ENCODE measurements around the gene LRRC41.
A peak's percentile ranks its signal among the peaks of the same experiment; 100 is the strongest.
"Not testable (repeated sequence)": the region's sequence is repeated elsewhere in the genome, so short reads cannot be mapped to it uniquely, and the experiment has no call there.

The LRRC41 gene, protein sequence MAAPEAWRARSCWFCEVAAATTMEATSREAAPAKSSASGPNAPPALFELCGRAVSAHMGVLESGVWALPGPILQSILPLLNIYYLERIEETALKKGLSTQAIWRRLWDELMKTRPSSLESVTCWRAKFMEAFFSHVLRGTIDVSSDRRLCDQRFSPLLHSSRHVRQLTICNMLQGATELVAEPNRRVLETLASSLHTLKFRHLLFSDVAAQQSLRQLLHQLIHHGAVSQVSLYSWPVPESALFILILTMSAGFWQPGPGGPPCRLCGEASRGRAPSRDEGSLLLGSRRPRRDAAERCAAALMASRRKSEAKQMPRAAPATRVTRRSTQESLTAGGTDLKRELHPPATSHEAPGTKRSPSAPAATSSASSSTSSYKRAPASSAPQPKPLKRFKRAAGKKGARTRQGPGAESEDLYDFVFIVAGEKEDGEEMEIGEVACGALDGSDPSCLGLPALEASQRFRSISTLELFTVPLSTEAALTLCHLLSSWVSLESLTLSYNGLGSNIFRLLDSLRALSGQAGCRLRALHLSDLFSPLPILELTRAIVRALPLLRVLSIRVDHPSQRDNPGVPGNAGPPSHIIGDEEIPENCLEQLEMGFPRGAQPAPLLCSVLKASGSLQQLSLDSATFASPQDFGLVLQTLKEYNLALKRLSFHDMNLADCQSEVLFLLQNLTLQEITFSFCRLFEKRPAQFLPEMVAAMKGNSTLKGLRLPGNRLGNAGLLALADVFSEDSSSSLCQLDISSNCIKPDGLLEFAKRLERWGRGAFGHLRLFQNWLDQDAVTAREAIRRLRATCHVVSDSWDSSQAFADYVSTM

DNA sequence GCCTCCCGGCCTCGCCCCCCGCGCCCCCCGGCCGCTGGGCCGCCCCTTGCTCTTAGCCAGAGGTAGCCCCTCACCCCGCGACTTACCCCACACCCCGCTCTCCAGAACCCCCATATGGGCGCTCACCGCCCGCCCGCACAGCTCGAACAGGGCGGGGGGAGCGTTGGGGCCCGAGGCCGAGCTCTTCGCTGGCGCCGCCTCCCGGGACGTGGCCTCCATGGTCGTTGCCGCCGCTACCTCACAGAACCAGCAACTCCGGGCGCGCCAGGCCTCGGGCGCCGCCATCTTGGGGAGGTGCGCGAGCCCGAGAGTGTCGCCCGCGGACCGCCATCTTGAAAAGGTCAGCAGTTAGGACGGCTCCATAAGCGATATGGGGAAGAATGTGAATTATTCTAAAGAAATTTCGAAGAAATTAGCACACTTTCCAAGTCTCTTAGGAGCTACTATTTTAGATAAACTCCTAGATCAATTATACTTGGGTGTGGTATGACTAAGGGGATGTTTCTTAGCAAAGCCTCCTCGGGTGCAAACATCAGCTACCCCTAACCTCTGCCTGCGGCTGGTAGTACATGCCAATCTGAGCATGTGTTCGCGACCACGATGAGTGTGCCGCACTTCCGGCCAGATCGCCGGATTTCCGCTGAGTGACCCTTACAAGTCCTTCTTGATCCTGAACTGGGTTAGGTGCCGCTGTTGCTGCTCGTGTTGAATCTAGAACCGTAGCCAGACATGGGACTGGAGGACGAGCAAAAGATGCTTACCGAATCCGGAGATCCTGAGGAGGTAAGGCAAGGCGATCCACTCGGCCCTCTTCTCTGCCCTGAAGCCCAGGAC lies at the start of gene LRRC41, which contains the start of gene UQCRH:
Gene LRRC41 (minus strand): TSS at position 579 of the 834 bp plus-strand sequence. CDS start 294 bp downstream, at position 285.
Gene UQCRH (plus strand): TSS at position 661 of the 834 bp plus-strand sequence. CDS start 69 bp downstream, at position 730.
- DNase-seq = peak; percentile 97

GRCh38 chr1:46352363-46352762 lies 48.9 kb upstream of the LRRC41 start:
- no peak for DNase-seq

DNA sequence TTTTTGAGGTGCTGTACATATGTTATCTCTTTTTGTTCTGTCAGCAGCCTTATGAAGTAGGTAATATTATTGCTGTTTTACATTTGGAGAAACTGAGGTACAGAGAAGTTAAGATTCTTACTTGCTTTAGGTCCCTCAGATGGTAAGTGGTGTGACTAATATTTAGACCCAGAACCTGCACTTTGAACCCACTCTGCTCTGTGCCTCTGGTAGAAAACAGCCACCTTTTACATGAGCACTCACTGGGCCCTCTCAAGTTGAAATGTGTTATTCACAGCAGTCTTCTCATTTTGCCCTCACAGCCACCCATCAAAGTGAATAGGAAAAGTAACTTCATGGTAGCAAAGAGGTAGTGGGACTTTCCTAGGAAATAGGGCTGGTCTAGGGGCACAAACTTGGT lies 41.9 kb upstream of the LRRC41 start:
- no peak for DNase-seq

DNA sequence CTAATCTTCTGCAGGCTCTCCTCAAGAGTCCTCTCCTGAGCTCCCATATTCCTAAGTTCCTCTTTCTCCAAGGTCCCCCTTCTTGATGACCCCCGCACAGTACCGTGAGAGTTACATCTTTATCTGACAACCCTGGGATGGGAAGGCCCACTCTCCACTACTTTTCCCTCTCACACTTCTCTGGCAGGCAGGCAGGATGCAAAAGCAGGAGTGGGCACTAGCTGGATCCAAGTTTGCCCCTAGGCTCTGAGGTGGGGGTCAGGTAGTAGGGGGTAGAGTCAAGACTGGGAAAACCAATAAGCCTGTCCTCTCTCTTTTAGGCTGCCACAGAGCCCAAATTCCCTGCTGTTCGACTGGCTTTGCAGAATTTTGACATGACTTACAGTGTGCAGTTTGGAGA lies 41.1 kb upstream of the LRRC41 start:
- DNase-seq = no peak

- no peak for DNase-seq
Observed at GRCh38 chr1:46343705-46344104, 40.3 kb upstream of the LRRC41 start.

- no peak for DNase-seq
Observed at GRCh38 chr1:46343351-46343695, 39.9 kb upstream of the LRRC41 start.

- DNase-seq = no peak
Observed at GRCh38 chr1:46342677-46343350, 39.4 kb upstream of the LRRC41 start.

- peak; percentile 16 for DNase-seq
Observed at GRCh38 chr1:46342084-46342656, 38.8 kb upstream of the LRRC41 start.

GRCh38 chr1:46341222-46342083 lies 38.0 kb upstream of the LRRC41 start:
- no peak for DNase-seq

DNA sequence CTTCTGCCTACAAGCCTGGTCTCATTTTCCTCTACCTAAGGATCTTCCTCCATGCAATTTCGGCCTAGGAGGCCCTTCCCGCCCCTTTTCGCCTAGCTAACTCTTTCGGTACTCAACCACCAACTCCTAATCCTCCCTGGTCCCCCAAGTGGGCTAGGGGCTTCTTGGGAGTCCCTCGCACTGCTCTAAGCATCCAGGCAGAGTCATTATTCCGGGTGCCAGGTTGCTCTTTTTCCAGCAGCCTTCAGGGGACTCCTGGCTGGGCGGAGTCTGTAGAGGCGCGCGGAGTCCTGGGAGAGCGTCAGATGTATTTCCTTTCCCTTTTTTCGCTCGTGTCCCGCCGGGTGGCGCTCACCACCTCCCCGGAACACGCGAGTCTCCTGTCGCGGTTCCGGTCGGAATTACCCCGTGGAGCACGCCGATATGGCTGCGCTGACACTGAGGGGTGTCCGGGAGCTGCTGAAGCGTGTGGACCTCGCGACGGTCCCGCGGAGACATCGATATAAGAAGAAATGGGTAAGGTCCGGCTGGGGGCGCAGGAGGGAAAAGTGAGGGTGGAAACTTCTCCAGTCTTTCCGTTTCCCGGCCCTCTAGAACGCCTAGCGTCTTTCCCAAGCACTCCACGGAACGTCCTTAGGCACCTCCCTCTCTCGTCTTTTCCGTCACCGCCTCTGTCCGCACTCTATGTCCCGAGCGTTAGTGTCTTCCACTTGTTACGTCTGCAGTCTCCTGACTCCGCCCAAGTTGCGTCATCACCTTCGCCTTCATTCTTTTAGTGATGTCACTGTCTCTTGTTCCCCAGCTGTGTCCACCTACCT lies 37.2 kb upstream of the LRRC41 start, which contains the start of gene NSUN4:
Gene NSUN4 (plus strand): TSS at position 404 of the 818 bp plus-strand sequence. CDS start 20 bp downstream, at position 424.
- DNase-seq = peak; percentile 96

GRCh38 chr1:46337409-46337808 lies 34.0 kb upstream of the LRRC41 start:
- not testable (repeated sequence) for DNase-seq

DNA sequence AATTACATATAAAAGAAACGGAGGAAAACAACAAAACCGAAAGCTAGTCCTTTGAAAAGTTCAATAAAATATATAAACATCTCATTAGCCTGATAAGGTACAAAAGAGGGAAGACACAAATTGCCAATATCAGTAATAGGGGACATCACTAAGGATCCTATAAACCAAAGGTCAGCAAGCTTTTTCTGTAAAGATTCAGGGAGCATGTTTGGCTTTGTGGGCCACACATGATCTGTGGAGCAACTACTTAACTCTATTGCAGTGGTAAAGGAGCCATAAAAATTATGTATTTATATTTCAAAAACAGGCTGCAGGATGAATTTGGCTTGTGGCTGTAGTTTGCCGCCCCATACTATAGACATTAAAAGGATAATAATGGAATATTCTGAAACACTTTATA lies 31.7 kb upstream of the LRRC41 start:
- DNase-seq = no peak

GRCh38 chr1:46334030-46334384 lies 30.6 kb upstream of the LRRC41 start:
- no peak for DNase-seq

- peak; percentile 75 for DNase-seq
Observed at GRCh38 chr1:46333300-46334029, 30.0 kb upstream of the LRRC41 start.

GRCh38 chr1:46331786-46332540 lies 28.5 kb upstream of the LRRC41 start:
- not testable (repeated sequence) for DNase-seq

DNA sequence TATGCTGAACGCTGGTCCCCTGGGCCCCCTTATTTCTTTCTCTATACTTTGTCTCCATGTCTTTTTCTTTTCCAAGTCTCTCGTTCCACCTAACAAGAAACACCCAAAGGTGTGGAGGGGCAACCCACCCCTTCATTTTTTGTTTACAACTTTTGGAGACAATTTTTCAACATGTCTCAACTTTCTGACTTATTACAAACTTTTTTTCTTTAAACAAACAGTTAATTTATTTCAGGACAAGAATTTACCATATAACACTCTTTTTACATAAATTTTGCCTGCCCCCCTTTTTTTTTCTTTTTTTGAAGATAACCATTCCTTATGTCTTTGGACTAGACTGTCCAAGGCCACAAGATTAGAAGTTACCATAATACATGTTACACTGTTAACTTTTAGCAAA lies 27.0 kb upstream of the LRRC41 start:
- not testable (repeated sequence) for DNase-seq

- DNase-seq = not testable (repeated sequence)
Observed at GRCh38 chr1:46329807-46330206, 26.4 kb upstream of the LRRC41 start.

DNA sequence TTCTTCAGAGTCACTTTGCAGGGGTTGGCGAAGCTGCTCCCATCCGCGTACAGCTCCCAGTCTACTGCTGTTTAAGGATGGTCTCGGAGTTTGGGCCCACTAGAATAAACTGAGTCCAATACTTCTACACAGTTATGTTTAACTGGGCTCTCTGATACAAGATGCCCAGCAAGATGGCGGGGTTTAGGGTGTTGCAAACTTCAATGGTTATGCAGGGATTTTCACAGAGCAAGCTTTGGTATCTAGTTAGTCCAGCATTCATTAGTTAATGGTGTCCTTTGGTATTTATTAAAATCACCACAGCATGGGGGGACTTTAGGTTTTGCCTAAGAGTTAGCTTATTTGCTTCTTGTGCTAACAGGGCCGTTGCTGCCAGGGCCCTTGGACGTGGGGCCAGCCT lies 24.8 kb upstream of the LRRC41 start:
- not testable (repeated sequence) for DNase-seq

All from inflammatory macrophage treated with lipopolysaccharide for 4 hours (primary cell).